ENCODE measurements around the gene SPAG8. TPM values are rescaled to one million over a fixed set of nuclear protein-coding genes. Genes with fewer than 3 reads are reported as not detected.
A peak's percentile ranks its signal among the peaks of the same experiment; 100 is the strongest.

The SPAG8 gene
- total and polyA plus RNA-seq, 9 of the 15 experiments (the other 6 are each of a cell fraction or from before 2014, with no cell fraction given): 0.03 to 0.47 (median 0.21) TPM

DNA sequence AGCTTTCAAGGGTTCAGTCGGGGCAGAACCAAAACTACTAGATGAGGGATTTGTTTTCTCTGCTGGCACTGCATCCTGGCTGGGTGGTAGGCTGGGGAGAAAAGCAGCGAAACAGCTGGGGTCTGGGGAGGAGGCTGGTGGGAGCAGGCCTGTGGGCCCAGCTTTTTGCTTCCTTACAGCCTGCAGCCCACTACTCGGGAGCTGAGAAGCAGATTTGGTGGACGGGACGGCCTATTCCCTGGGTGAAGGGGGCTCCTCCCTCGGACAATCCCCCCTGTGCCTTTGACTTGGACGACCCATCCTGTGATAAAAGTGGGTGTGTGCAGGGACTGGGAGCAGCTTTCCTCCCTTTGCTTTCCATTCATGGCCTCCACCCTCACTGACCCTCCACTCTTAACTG is 11.5 kb downstream of the SPAG8 start:
- H3K4me3 ChIP-seq: no peak overlapping the region
- H3K4me2 ChIP-seq (ENCODE audit: insufficient read depth, low read length): peak overlapping the region; percentile 64; the same call in 1 of the 2 replicates
- H4K20me1 ChIP-seq (replicated peaks; ENCODE audit: control insufficient read depth, insufficient read depth, low read length): no peaks in the 10 kb centered on the region
- ChIA-PET POLR2A (interaction anchor here (0.6 to 1.9 kb wide), 5 partner anchors 12 to 89 kb away, joined by 3 to 6 read pairs (median 3); partner anchors contain the start of gene HINT2), CTCF (ENCODE audit: low intra/inter-chr PET ratio) (no interaction called here)
- no peak overlapping the region for H2AFZ ChIP-seq (ENCODE audit: low read depth, low read length)
- in situ Hi-C loops (cut with MboI) (no loop called here), intact Hi-C loops (cut with micrococcal nuclease) (no loop called here)
- no peaks in the 10 kb centered on the region; the same call in 2 of the 3 replicates for H3K79me2 ChIP-seq (ENCODE audit: control insufficient read depth, insufficient read depth, low read length)
- 68% methylated on average over 6 of the region's 7 CpGs for WGBS (ENCODE audit: insufficient coverage, low coverage, missing lambda C conversion rate)
- H3K27me3 ChIP-seq (ENCODE audit: control insufficient read depth in 2 of 2, insufficient read depth in 2 of 2, low read length in 2 of 2): no peaks in the 10 kb centered on the region
- no peaks in the 10 kb centered on the region for H3K9me1 ChIP-seq (ENCODE audit: control insufficient read depth, insufficient read depth, low read length)
- no peaks in the 10 kb centered on the region for H3K9me3 ChIP-seq (replicated peaks; ENCODE audit: control insufficient read depth, insufficient read depth, low read depth, low read length)
- TF ChIP-seq NRF1 (conservative IDR thresholded peaks at IDR 0.05 in 1 of 2, IDR thresholded peaks at IDR 0.05 in 1 of 2) (no peak), PRDM10 (IDR thresholded peaks at IDR 0.05; ENCODE audit: partially characterized antibody) (peak; percentile 48)
- no peak for ATAC-seq
- H3K9ac ChIP-seq (ENCODE audit: insufficient read depth in 1 of 2, low read depth in 2 of 2, low read length in 2 of 2): peak overlapping the region; percentile 35 to 48; a peak in 1 of 4 replicates
- BruUV-seq (replicated peaks): no TSS peak
- H3K27ac ChIP-seq (ENCODE audit: extremely low read depth, low read depth, low read length): peak overlapping the region; percentile 61; the same call in 1 of the 3 replicates
- no peak for FAIRE-seq
- peaks cover 24% of the 10 kb centered on the region; the same call in 2 of the 3 replicates for H3K36me3 ChIP-seq (ENCODE audit: control insufficient read depth, insufficient read depth, low read length)
- DNase-seq (ENCODE audit: extremely low read depth in 1 of 4, low spot score in 3 of 4): no peak
- peaks cover 17 to 35% of the 10 kb centered on the region in 2 experiments; a peak in 4 of 5 replicates for H3K4me1 ChIP-seq (replicated peaks in 1 of 2; ENCODE audit: control insufficient read depth in 2 of 2, insufficient read depth in 2 of 2, low read length in 2 of 2)

All from K562 (cell line).